ENCODE data around the gene SLX1B.
"Not testable (repeated sequence)": the region's sequence is repeated elsewhere in the genome, so short reads cannot be mapped to it uniquely, and the experiment has no call there.

SLX1B gene

GRCh38 chr16:29454269-29454668, at the start of gene SLX1B, which contains the start of gene BOLA2:
TSS of gene SLX1B (plus strand) at chr16:29454533.
TSS of gene BOLA2 (minus strand) at chr16:29454351. CDS start at chr16:29454253, 98 bp downstream.
- DNase-seq (ENCODE audit: low read depth in 3 of 3, low spot score in 1 of 3): not testable (repeated sequence)

DNA sequence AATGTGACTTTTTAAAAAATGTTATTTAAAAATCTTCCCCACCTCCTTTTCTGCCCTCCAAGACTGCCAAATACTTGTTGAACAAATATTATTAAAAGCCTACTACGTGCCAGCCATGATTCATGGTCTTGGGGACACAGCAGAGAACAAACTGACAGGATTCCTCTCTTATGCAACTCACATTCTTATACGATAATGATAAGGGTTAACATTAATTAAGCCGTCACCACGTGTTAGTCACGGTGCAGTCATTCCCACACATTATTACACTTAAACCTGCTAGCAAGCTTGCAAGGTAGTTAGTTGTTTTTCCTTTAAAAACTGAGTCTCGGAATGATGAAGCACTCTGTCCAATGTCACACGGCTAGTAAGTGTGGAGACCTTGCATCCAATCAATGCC, 49.1 kb upstream of the SLX1B start:
- DNase-seq (ENCODE audit: low read depth in 3 of 3, low spot score in 1 of 3): not testable (repeated sequence)

DNA sequence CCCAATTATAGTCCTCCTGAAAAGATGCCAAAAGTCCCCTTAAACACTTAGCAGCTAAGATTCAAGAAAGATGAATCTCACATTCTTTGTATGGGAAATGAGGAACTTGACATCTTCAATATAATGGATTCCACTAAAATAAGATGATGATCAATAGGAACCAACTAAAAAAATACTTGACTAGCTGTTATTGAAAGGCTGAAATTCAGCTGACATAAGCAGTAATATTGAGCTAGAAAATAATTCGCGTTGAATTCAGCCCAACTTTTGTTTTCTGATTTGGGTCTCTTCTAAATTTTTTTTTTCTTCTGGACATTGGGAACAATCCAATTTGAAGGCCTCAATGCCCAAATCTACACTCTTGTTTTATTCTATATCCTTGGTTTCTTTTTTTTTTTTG, 30.7 kb upstream of the SLX1B start:
- DNase-seq (ENCODE audit: low read depth in 3 of 3, low spot score in 1 of 3): not testable (repeated sequence)

- DNase-seq (ENCODE audit: low read depth in 3 of 3, low spot score in 1 of 3): not testable (repeated sequence)
Observed at GRCh38 chr16:29425390-29425789, 28.9 kb upstream of the SLX1B start.

- DNase-seq (ENCODE audit: low read depth in 3 of 3, low spot score in 1 of 3): not testable (repeated sequence)
Observed at GRCh38 chr16:29453754-29454153, 579 bp upstream of the SLX1B start.

GRCh38 chr16:29454828-29455227, 495 bp downstream of the SLX1B start:
- not testable (repeated sequence) for DNase-seq (ENCODE audit: low read depth in 3 of 3, low spot score in 1 of 3)

DNA sequence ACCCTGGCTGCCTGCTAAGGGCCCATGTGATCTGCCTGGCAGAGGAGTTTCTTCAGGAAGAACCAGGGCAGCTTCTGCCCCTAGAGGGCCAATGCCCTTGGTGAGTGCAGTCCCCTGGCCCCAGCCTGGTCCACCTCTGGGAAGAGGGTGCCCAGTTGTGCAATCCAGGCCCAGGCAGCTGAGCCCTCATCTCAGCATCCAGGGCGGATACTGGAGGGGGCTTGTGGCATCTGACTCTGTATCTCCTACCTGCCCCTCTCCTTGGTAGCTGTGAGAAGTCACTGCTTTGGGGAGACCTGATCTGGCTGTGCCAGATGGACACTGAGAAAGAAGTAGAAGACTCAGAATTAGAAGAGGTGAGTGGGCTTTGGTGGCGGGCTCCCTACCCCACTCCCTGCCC, 3.3 kb downstream of the SLX1B start:
- DNase-seq (ENCODE audit: low read depth in 3 of 3, low spot score in 1 of 3): not testable (repeated sequence)

GRCh38 chr16:29459706-29460646, 5.6 kb downstream of the SLX1B start, which contains the start of gene SULT1A4:
TSS of gene SULT1A4 (plus strand) at chr16:29459913. CDS start at chr16:29461386, 1,473 bp downstream.
- not testable (repeated sequence) for DNase-seq (ENCODE audit: low read depth in 3 of 3, low spot score in 1 of 3)

DNA sequence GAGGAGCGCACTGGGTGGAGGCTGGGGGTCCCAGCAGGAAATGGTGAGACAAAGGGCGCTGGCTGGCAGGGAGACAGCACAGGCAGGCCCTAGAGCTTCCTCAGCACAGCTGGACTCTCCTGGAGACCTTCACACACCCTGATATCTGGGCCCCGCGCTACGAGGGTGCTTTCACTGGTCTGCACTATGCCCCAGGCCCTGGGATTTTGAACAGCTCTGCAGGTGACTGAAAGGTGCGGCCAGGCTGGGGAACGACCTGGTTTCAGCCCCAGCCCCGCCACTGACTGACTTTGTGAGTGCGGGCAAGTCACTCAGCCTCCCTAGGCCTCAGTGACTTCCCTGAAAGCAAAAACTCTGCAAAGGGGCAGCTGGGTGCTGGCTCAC, 6.3 kb downstream of the SLX1B start:
- DNase-seq (ENCODE audit: low read depth in 3 of 3, low spot score in 1 of 3): not testable (repeated sequence)

DNA sequence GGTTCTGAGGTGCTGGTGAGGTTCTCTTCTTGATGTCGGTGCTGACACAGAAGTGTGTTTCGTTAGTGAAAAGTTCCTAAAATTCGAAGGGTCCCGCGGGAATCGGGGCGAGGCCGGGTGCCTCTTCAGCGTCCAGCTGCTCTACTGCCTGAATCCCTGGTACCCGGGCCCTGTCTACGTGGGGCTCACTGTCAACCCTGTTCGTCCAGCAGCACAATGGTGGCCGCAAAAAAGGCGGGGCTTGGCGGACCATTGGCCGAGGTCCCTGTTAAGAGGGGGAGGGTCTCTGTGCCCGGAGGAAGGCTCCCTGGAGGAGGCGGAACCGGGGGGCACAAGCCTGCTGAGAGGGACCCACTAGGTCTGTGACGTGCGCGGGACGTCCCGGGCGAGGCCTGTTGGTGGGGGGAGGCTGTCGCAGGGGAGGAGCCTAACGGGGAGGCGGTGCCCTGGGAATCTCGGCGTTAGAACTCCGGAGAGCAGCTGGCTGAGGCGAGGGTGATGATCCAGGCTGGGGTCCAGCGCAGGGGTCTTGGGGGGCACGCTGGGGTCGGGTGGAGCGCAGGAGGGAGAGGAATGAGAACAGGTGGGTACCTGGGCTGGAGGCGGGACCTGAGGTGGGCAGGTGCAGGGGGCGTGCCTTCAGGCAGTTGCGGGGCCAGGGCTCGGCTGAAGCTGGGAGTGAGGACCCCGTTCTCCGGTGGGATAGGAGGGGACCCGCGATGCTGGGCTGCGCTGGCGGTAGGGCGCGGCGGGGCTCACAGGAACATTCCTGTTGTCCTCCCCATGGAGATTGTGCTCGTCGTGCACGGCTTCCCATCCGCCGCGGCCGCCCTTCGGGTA, 11.9 kb downstream of the SLX1B start:
- not testable (repeated sequence) for DNase-seq (ENCODE audit: low read depth in 3 of 3, low spot score in 1 of 3)

DNA sequence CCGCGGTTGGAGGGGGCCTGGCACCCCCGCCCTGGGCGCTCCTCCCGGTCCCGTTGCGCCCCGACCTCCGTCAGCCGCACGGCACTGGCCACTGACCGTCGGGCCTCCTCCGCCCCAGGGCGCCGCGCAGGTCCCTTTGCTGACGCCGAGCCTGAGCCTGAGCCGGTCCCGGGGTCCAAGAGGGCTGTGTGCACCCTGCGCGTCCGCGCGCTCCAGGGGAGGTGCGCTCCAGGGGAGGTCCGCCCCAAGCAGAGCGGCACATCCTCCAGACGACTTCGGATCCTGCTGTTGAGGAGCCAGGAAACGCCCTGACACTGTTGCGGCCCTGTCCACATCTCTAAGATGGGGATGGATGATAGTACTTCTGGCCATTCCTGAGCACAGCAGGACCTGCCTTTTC, 12.6 kb downstream of the SLX1B start:
- DNase-seq (ENCODE audit: low read depth in 3 of 3, low spot score in 1 of 3): not testable (repeated sequence)

- not testable (repeated sequence) for DNase-seq (ENCODE audit: low read depth in 3 of 3, low spot score in 1 of 3)
Observed at GRCh38 chr16:29467654-29468366, 13.5 kb downstream of the SLX1B start.

GRCh38 chr16:29469660-29470059, 15.3 kb downstream of the SLX1B start:
- peak; percentile 0 to 9 (median 4) for DNase-seq (ENCODE audit: low read depth in 3 of 3, low spot score in 1 of 3)

GRCh38 chr16:29472065-29472464, 17.7 kb downstream of the SLX1B start:
- not testable (repeated sequence) for DNase-seq (ENCODE audit: low read depth in 3 of 3, low spot score in 1 of 3)

DNA sequence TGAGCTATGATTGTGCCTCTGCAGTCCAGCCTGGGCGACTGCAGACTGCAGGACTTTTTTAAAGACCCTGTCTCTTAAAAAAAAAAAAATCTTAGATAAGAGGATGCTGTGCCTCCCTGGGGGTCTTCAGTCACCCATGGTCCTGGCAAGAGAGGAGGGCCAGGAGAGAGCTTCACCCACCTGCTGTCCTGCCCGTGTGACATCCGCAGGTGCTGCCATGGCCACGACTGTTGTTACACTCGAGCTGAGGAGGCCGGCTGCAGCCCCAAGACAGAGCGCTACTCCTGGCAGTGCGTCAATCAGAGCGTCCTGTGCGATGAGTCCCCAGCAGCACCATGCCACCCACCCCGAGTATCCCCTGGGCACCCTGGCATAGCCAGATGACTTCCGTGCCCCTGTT, 27.9 kb downstream of the SLX1B start:
- not testable (repeated sequence) for DNase-seq (ENCODE audit: low read depth in 3 of 3, low spot score in 1 of 3)

- DNase-seq (ENCODE audit: low read depth in 3 of 3, low spot score in 1 of 3): not testable (repeated sequence)
Observed at GRCh38 chr16:29506308-29506707, 52.0 kb downstream of the SLX1B start, which contains the start of gene NPIPB12. TSS of gene NPIPB12 (minus strand) at chr16:29506408.
